HG02678 (cell line): ENCODE data around the gene POP7.
"Not testable (repeated sequence)": the region's sequence is repeated elsewhere in the genome, so short reads cannot be mapped to it uniquely, and the experiment has no call there.

Source experiments
- ATAC-seq: cut with Tn5 transposase; IDR thresholded peaks from one replicate; pipeline ENCODE4 v1.9.1; 2021; ENCODE audit warnings: mild to moderate bottlenecking, moderate library complexity; ENCODE audit not compliant: unreplicated experiment

POP7 gene

DNA sequence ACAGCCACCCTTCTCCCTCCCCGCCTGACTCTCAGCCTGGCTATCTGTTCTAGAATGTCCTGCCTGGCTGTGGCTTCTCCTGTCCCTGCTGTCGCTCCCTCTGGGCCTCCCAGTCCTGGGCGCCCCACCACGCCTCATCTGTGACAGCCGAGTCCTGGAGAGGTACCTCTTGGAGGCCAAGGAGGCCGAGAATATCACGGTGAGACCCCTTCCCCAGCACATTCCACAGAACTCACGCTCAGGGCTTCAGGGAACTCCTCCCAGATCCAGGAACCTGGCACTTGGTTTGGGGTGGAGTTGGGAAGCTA is 15.5 kb downstream of the POP7 start:
- ATAC-seq, result no peak

DNA sequence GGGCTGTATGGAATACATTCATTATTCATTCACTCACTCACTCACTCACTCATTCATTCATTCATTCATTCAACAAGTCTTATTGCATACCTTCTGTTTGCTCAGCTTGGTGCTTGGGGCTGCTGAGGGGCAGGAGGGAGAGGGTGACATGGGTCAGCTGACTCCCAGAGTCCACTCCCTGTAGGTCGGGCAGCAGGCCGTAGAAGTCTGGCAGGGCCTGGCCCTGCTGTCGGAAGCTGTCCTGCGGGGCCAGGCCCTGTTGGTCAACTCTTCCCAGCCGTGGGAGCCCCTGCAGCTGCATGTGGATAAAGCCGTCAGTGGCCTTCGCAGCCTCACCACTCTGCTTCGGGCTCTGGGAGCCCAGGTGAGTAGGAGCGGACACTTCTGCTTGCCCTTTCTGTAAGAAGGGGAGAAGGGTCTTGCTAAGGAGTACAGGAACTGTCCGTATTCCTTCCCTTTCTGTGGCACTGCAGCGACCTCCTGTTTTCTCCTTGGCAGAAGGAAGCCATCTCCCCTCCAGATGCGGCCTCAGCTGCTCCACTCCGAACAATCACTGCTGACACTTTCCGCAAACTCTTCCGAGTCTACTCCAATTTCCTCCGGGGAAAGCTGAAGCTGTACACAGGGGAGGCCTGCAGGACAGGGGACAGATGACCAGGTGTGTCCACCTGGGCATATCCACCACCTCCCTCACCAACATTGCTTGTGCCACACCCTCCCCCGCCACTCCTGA is 16.7 kb downstream of the POP7 start:
- ATAC-seq, result no peak

DNA sequence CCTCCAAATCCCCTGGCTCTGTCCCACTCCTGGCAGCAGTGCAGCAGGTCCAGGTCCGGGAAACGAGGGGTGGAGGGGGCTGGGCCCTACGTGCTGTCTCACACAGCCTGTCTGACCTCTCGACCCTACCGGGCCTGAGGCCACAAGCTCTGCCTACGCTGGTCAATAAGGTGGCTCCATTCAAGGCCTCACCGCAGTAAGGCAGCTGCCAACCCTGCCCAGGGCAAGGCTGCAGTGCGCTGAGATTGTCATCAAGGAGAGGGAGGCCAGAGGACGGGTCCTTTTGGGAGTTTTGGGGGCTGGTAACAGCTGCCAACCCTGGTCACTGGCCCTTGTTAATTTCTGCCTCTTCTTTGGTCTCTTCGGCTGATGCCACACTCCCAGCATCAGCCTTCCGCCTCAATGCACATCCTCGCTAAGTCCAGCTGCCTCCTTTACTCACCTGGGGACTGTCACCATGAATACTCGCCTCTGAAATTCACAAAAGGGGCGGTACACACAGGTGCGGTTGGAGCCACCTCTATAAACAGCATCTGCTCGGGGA is 17.9 kb downstream of the POP7 start:
- ATAC-seq, result no peak

DNA sequence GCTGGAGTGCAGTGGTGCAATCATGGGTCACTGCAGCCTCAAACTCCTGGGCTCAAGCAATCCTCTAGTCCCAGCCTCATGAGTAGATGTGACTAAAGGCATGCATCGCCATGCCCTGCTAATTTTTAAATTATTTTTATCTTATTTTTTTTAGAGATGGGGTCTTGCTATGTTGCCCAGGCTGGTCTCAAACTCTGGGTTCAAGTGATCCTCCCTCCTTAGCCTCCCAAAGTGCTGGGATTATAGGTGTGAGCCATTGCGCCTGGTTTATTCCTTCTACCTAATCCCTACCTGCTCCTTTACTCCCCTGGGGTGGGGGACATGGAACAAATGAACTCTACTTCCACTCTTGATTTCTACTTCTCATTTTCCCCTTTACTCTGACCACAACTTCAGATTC is 18.4 kb downstream of the POP7 start:
- not testable (repeated sequence) for ATAC-seq

DNA sequence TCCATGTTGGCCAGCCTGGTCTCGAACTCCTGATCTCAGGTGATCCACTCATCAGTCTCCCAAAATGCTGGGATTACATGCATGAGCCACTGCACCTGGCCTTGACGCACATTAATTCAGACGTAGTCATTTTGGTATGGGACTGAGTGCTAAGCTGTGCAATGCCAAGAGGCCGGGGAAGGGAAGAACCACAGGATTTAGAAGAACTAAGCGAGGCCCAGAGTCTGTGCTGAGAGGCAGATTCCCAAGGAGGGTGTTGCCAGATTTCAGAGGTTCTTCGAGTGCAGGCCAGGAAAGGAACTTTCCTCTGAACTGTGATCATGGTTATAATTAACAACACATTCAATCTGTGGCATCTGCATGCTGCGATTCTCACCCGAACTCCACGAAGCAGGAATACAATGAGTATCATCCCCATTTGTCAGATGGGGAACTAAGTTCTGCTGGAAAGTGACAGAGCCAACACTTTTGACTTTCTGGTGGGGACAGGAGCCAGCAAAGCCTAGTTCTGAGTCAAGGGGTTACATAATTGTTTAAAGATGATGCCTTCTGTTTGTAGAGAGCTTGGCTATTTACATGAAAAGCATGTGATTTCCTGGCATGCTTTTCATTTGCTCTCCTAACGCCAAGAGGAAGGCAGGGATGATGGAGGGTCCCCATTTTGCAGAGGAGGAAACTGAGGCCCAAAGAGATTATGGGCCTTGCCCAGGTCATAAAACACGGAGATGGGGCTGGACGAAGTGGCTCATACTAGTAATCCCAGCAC is 21.3 kb downstream of the POP7 start:
- ATAC-seq, result no peak

DNA sequence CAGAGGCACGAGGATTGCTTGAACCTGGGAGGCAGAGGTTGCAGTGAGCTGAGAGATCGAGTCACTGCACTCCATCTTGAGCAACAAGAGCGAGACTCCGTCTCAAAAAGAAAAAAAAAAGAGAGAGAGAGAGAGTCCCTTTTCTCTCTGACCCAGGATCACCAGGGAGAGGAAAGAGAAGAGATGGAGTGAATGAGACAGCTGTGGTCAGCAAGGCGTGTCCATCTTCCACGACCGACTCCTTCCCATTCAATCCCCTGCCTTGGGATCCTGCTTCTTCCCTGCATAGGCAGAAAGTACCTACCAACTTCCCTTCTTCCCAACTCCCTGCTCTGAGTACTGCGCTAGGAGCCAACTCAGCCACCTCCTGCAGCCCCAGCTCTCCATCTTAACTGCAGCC is 22.3 kb downstream of the POP7 start:
- no peak for ATAC-seq

DNA sequence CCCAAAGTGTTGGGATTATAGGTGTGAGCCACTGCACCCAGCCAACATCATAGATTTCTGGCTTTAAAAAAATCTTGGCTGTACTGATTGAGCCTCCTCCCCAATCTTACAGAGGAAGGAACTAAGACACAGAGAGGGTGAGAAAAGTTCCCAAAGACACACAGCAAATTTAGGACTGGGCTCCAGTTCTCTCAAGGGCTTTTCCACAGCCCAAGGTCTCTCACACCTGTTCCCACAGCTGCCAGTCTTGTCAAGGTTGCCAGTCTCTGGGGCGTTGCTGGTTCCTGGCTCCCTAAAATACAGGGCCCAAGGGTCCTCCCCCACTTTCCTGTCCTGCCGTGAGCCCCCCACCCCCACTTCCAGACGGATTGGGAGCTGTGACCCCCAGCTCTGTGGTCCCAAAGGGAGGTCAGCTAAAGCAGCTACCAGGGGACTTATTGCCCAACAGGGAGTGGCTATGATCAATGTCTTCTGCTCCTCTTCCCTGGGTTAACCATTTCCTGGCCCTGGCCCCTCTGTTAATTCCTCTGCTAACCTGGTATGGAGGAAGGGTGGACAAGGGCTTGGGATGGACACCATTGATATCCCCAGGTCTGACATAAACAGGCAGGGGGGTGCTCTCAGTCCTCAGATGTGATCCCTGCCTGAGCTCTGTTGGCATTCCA is 24.3 kb downstream of the POP7 start:
- no peak for ATAC-seq

DNA sequence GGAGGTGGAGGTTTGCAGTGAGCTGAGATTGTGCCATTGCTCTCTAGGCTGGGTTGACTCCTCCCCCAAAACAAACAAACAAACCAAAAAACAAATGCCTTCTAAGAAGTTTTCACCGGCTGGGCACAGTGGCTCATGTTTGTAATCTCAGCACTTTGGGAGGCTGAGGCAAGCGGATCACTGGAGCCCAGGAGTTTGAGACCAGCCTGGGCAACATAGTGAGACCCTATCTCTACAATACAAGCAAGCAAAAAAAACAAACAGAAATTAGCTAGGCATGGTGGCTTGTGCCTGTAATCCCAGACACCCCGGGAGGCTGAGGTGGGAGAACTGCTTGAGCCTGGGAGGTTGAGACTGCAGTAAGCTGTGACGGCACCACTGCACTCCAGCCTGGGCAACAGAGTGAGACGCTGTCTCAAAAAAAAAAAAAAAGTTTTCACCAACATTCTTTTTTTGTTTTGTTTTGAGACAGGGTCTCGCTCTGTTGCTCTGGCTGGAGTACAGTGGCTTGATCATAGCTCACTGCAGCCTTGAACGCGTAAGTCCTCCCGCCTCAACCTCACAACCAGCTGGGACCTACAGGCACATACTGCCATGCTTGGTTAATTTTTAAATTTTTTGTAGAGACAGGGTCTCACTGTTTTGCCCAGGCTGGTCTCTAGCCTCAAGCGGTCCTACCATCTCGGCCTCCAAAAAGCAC is 26.2 kb downstream of the POP7 start:
- ATAC-seq, result no peak

DNA sequence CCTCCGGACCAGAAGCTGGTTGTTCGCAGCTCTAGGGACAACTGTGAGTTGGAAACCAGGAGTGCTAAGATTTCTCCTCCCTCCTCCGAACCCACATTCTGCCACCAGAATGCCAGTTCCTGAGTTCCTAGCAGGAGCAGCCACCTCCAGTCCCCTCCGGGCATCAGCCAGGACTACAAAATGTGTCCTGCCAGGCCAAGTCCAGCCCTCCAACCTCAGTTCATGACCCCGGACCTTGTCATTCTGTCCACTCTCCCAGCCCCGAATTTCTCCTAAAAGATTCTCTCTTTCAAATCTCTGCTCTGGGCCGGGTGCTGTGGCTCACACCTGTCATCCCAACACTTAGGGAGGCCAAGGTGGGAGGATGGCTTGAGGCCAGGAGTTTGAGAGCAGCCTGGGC is 29.8 kb downstream of the POP7 start:
- no peak for ATAC-seq

DNA sequence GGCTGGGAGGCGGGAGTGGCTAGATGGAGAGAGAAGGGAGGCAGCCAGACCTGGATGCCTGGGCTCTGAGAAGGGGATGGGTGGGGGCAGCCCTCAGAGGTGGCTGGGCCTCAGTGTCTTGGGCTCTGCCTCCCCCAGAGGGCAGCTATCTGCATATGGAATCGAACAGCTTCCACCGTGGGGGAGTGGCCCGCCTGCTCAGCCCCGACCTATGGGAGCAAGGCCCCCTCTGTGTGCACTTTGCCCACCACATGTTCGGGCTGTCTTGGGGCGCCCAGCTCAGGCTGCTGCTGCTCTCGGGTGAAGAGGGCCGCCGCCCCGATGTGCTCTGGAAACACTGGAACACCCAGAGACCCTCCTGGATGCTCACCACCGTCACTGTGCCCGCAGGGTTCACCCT is 30.8 kb downstream of the POP7 start:
- ATAC-seq, result no peak

DNA sequence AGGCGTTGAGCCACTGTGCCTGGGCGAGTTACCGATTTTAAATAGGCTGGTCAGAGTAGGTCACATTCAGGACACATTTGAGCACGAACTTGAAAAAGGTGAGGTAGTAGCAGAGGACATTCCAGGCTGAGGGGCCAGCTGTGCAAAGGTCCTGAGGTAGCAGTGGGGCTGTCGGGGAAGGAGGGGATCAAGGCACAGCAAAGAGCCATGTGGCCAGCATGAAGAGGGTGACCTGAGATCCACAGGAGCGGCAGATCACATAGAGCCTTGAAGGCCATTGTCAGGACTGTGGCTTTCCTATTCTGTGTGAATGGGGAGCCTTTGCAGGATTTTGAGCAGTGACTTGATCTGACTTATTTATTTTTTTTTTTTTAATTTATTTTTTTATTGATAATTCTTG is 34.0 kb downstream of the POP7 start:
- ATAC-seq, result no peak

DNA sequence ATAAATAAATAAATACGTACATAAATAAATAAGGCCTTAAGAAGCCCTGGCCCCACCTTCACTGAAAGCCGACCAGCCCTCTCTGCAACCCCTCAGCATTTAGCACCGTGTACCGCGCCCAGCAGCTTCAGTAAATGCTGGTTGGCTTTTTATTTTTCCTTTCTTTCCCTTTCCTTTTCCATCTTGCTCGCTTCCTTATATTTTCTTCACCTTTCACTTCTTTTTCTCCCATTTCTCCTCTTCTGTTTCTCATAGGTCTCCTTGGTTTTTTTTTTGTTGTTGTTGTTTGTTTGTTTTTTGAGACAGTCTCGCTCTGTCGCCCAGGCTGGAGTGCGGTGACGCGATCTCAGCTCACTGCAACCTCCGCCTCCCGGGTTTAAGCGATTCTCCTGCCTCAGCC is 38.7 kb downstream of the POP7 start:
- ATAC-seq, result no peak

DNA sequence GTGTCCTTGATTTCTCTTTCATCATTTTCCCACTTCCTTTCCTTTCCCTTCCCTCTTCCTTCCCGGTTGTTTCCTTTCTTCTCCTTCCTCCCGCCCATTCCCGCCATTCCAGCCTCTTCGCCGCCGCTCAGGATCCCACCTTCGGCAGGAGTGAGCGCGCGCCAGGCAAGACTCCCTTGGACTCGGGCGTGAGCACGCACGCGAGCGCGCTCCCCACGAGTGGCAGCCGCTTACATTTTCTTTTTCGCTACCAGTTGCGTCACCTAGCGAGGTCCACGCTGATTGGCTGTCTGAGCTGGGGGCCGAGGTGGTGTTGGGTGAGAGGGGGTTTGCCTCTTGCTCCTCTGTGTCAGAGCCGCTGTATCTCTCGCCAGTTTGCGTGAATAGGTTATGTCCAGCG is 39.3 kb downstream of the POP7 start:
- ATAC-seq, result no peak

DNA sequence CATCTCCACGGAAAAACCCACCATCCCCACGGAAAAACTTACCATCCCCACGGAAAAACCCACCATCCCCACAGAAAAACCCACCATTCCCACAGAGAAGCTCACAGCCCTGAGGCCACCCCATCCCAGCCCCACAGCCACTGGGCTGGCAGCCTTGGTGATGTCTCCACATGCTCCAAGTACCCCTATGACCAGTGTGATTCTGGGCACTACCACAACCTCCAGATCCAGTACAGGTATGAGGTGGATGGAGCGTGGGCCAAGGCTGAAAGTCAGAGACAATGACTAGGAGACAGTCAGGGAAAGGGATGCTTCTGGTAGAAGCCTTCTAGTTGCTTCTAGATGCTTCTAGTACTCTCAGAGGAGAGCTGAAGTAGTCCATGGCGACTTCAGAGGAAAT is 47.1 kb downstream of the POP7 start:
- no peak for ATAC-seq

DNA sequence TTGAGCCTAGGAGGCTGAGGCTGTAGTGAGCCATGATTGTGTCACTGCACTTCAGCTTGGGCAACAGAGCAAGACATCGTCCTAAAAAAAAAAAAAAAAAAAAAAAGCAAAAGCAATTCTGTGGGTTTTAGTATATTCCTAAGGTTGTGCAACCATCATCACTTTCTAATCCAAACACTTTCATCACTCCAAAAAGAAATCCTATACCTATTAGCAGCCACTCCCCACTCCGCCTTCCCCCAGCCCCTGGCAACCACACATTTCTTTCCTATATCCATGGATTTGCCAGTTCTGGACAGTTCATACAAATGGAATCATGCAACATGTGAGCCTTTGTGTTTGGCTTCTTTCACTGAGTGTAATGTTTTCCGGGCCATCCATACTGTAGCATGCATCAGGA is 47.8 kb downstream of the POP7 start:
- ATAC-seq, result no peak
